NK-92 treated with Interleukin-12 subunit alpha and Interleukin-12 subunit beta, amount 100 ng/mL, for 24 hours (cell line): ENCODE results near the gene MYCN.
"Not testable (repeated sequence)": the region's sequence is repeated elsewhere in the genome, so short reads cannot be mapped to it uniquely, and the experiment has no call there.

Experiments used
- DNase-seq: peaks from one replicate; lab custom pipeline; 2025; lab: John Stamatoyannopoulos, UW

Gene MYCN

DNA sequence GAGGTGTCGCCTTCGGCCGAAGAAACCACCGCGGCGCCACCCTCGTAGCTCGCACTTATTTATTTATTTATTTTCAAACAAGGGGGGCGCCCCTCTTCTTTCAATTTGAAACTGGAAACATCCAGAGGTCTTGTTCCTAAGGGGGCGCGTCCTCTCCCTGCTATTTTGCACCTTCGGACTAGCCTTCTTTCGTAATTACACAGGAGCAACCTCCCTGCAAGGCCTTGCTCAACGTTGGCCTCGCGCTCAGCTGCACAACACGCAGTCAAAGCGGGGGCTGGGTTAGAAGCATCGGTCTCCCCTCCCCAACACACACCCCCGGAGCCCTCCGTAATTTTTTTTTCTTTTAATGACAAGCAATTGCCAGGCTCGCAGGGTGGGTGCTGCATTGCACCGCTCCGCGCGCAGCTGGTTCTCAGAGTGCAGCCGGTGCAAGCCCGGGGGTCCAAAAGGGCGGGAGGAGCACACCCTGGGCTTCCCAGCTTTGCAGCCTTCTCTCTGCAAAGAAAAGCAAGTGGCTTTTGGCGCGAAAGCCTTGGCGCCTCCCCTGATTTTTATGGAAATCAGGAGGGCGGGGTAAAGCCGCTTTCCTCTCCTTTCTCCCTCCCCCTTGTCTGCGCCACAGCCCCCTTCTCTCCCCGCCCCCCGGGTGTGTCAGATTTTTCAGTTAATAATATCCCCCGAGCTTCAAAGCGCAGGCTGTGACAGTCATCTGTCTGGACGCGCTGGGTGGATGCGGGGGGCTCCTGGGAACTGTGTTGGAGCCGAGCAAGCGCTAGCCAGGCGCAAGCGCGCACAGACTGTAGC, at the start of gene MYCN:
MYCN (plus strand) TSS at position 697 of the 807 bp plus-strand sequence. CDS start 1,515 bp downstream, outside the sequence.
- DNase-seq, result no peak

- no peak for DNase-seq
Measured at GRCh38 chr2:15890936-15891905, 49.1 kb upstream of the MYCN start.

- DNase-seq, result no peak
Measured at GRCh38 chr2:15892151-15892880, 48.0 kb upstream of the MYCN start.

- DNase-seq, result no peak
Measured at GRCh38 chr2:15893085-15893484, 47.3 kb upstream of the MYCN start.

DNA sequence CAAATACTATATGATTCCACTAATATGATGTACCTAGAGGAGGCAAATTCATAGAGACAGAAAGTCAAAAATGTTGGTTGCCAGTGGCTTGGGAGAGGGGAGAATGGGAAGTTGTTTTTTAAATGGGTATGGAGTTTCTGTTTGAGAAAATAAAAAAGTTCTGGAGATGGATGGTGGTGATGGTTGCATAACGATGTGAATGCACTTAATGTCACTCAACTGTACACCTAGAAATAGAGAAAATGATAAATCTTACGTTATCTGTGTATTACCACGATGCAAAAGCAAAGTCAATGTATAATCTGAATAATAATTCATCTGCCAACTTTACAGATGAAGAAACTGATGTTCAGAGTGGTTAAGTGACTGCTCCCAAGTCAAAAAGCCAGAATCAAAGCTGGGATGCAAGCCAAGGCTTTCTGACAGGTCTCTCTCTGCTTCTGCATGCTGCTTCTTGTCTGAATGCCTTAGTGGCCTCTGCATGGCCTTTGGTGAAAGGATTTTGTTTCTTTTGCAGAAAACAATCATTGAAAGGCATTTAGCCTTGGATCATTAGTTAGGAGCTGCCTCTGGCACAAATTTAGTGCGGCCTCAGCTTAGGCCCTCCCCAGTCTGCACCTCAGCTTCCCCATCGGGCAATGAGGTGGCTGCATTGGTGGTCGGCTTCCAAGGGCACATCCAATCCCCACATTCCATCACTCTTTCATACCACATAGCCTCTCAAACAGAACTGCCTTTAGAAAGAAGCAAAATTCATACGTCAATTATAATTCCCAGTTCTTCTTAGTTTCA, 46.5 kb upstream of the MYCN start:
- no peak for DNase-seq

GRCh38 chr2:15894481-15895144, 45.7 kb upstream of the MYCN start:
- no peak for DNase-seq

- DNase-seq, result no peak
Measured at GRCh38 chr2:15895615-15896469, 44.5 kb upstream of the MYCN start.

DNA sequence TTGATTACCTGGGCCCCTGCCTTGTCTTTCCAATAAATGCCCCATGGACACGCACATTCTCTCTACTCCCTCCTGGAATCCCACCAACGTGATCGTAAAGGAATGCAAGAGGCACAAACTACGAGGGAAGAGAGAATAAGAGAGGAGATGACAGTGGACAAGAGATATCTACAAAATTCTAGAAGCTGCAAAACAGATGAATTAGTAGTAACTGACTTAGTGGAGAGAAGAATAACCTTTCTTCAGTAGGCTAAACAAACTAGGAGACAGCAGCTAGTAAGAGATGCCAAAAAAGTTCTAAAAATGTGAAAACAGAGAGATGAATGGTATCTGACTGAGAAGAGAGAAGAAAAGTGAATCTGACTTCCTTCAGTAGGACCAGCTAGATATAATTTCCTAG, 43.5 kb upstream of the MYCN start:
- DNase-seq, result no peak

DNA sequence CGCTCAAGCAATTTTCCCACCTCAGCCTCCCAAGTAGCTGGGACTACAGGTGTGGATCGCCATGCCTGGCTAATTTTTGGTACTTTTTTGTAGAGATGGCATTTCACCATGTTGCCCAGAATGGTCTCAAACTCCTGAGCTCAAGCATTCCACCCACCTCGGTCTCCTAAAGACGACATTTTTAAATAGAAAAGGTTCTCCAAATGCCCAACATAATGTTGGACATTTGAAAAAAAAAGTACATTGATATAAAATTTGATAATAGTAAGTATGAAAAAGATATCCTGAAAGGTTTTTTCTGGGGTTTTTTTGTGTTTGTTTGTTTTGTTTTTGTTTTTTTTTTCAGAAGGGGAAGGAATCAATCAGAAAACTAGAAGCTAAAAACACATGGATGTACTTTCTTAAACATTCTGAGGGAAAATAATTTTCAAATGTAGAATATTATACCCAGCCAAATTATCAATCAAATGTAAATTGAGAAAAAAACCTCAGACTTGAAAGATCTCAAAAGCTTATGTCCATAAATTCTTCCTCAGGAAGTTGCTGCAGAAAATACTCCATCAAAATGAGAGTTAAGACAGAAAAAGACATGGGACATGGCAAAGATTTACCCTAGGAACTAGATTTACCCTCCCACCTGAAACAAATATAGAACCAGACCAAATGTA, 42.8 kb upstream of the MYCN start:
- no peak for DNase-seq

- DNase-seq, result no peak
Measured at GRCh38 chr2:15899327-15899612, 41.1 kb upstream of the MYCN start.

DNA sequence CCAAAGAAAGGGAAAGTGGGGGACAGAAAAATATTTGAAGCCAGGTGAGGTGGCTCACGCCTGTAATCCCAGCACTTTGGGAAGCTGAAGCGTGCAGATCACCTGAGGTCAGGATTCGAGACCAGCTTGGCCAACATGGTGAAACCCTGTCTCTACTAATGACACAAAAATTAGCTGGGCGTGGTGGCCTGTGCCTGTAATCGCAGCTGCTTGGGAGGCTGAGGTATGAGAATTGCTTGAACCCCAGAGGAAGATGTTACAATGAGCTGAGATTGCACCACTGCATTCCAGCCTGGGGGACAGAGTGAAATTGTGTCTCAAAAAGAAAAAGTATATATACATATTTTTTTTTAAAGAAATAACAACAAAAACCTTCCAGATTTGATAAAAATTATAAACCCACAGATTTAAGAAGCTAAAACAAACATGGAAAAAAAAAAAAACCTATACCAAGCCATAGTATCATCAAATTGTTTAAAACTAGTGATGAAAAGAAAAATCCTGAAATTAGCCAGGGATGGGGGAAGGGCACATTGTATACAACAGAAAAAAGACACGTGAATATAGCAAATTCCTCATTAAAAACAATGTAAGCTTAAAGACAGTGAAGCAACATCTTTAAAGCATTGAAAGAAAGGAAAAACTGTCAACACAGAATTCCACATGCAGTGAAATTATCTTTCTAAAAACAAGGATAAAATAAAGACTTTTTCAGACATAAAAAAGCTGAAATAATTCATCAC, 40.4 kb upstream of the MYCN start:
- DNase-seq, result no peak

DNA sequence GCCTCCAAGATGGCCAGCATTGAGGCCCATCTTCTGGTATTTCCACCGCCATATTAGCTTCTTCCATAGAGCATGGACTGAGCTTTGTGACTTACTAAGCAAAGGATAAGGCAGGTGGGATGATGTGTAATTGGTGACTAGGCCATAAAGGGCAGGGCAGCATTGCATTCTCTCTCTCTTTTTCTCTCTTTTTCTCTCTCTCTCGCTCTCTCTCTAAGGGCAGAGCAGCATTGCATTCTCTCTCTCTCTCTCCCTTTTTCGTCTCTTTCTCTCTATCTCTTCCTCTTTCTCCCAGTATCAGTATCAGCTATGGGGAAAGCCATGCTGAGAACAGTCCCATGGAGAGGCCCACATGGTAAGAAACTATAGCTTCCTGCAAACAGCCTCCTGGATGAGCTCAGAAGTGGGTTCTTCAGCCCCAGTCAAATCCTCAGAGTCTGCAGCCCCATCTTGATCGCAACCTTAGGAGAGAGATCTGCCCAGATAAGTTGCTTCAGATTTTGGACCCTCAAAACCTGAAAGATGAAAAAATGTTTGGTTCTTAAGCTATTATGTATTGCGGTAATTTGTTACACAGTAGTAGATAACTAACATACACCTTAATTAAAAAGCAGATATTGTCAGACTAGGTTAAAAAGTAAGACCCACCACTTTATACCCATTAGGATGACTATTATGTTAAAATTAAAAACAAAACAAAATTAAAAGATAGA, 39.1 kb upstream of the MYCN start:
- DNase-seq, result no peak

DNA sequence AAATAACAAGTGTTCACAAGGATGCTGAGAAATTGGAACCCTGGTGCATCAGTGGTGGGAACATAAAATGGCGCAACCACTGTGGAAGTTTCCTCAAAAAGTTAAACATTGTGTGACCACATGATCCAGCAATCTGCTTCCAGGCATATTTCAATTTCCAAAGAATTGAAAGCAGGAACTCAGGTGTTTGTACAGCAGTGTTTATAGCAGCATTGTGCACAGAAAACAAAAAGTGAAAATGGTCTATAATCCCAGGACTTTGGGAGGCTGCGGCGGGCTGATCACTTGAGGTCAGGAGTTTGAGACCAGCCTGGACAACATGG, 38.6 kb upstream of the MYCN start:
- no peak for DNase-seq

DNA sequence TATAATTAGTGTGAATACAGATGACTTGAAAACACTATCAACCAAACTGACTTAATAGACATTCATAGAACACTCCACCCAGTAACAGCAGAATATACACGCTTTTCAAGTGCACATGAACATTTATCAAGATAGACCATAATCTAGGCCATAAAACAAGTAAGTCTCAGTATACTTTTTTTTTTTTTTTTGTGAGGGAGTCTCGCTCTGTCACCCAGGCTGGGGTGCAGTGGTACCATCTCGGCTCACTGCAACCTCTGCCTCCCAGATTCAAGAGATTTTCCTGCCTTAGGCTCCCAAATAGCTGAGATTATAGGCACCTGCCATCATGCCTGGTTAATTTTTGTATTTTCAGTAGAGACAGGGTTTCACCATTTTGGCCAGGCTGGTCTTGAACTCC, 36.4 kb upstream of the MYCN start:
- not testable (repeated sequence) for DNase-seq

GRCh38 chr2:15905267-15905645, 35.1 kb upstream of the MYCN start:
- no peak for DNase-seq

GRCh38 chr2:15905986-15906491, 34.3 kb upstream of the MYCN start:
- no peak for DNase-seq

DNA sequence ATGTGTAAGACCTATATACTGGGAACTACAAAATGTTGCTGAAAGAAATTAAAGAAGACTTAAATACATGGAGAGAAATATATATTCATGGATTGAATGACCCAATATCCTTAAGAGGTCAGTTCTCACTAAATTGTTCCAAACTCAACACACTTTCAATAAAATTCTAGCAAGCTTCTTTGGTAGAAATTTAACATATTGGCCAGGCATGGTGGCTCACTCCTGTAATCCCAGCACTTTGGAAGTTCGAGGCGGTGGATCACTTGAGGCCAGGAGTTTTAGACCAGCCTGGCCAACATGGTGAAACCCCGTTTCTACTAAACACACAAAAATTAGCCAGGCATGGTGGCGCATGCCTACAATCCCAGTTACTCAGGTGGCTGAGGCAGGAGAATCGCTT, 33.6 kb upstream of the MYCN start:
- DNase-seq, result no peak
